ENCODE data around the gene EDC3. TPM values are rescaled to one million over a fixed set of nuclear protein-coding genes. Genes with fewer than 3 reads are reported as not detected.

EDC3 gene
- total RNA-seq, 4 donors from 2014 or later, result 13.0 to 52.4 (median 23.5) TPM

GRCh38 chr15:74680456-74680855 lies 15.4 kb downstream of the EDC3 start:
- Histone ChIP-seq H3K27ac (no peak overlapping the region), H3K27me3 (no peaks in the 10 kb centered on the region), H3K4me1 (no peaks in the 10 kb centered on the region), H3K4me3 (no peak overlapping the region), H3K36me3 (peaks cover 9% of the 10 kb centered on the region), H3K9me3 (no peaks in the 10 kb centered on the region)
- WGBS, result 92% methylated on average over 2 of the region's 2 CpGs
- no peak for TF ChIP-seq CTCF (IDR thresholded peaks at IDR 0.05)
- no peak for TF ChIP-seq EP300 (IDR thresholded peaks at IDR 0.05)
- TF ChIP-seq POLR2AphosphoS5 (IDR thresholded peaks at IDR 0.05), result no peak
- no peak for TF ChIP-seq POLR2A (IDR thresholded peaks at IDR 0.05)
- DNase-seq (ENCODE audit: low spot score in 2 of 2), result no peak

GRCh38 chr15:74676801-74677200 lies 19.0 kb downstream of the EDC3 start:
- H3K27me3 ChIP-seq, result no peaks in the 10 kb centered on the region
- WGBS, result 92% methylated on average over 7 of the region's 7 CpGs
- peaks cover 22% of the 10 kb centered on the region for H3K36me3 ChIP-seq
- H3K4me1 ChIP-seq, result no peaks in the 10 kb centered on the region
- no peaks in the 10 kb centered on the region for H3K9me3 ChIP-seq
- H3K27ac ChIP-seq, result no peak overlapping the region
- TF ChIP-seq POLR2AphosphoS5 (IDR thresholded peaks at IDR 0.05) (no peak), EP300 (IDR thresholded peaks at IDR 0.05) (no peak), CTCF (IDR thresholded peaks at IDR 0.05) (no peak), POLR2A (IDR thresholded peaks at IDR 0.05) (no peak)
- no peak for DNase-seq (ENCODE audit: low spot score in 2 of 2)
- H3K4me3 ChIP-seq, result no peak overlapping the region

- Histone ChIP-seq H3K36me3 (peaks cover 45% of the 10 kb centered on the region), H3K4me1 (no peaks in the 10 kb centered on the region), H3K27me3 (no peaks in the 10 kb centered on the region), H3K27ac (no peak overlapping the region), H3K4me3 (no peak overlapping the region), H3K9me3 (no peaks in the 10 kb centered on the region)
- no peak for TF ChIP-seq CTCF (IDR thresholded peaks at IDR 0.05)
- no peak for TF ChIP-seq POLR2A (IDR thresholded peaks at IDR 0.05)
- no peak for TF ChIP-seq POLR2AphosphoS5 (IDR thresholded peaks at IDR 0.05)
- no peak for TF ChIP-seq EP300 (IDR thresholded peaks at IDR 0.05)
- 82% methylated on average over 3 of the region's 3 CpGs for WGBS
- no peak for DNase-seq (ENCODE audit: low spot score in 2 of 2)
Measured at GRCh38 chr15:74674161-74674560, 21.7 kb downstream of the EDC3 start.

GRCh38 chr15:74669627-74670026 lies 26.2 kb downstream of the EDC3 start:
- Histone ChIP-seq H3K36me3 (peaks cover 59% of the 10 kb centered on the region), H3K4me3 (no peak overlapping the region)
- 88% methylated on average over 4 of the region's 4 CpGs for WGBS

GRCh38 chr15:74667975-74668374 lies 27.8 kb downstream of the EDC3 start:
- DNase-seq (ENCODE audit: low spot score in 2 of 2), result no peak
- Histone ChIP-seq H3K27ac (no peak overlapping the region), H3K4me3 (no peak overlapping the region), H3K4me1 (peaks cover 14% of the 10 kb centered on the region), H3K27me3 (no peaks in the 10 kb centered on the region), H3K36me3 (peaks cover 46% of the 10 kb centered on the region), H3K9me3 (no peaks in the 10 kb centered on the region)
- WGBS, result 81% methylated on average over 1 of the region's 1 CpG
- no peak for TF ChIP-seq POLR2AphosphoS5 (IDR thresholded peaks at IDR 0.05)
- TF ChIP-seq CTCF (IDR thresholded peaks at IDR 0.05), result no peak
- TF ChIP-seq POLR2A (IDR thresholded peaks at IDR 0.05), result no peak
- TF ChIP-seq EP300 (IDR thresholded peaks at IDR 0.05), result no peak

More at GRCh38 chr15:74669627-74670026, 26.2 kb downstream of the EDC3 start:
- Histone ChIP-seq H3K27ac (no peak overlapping the region), H3K4me1 (no peaks in the 10 kb centered on the region), H3K9me3 (no peaks in the 10 kb centered on the region), H3K27me3 (no peaks in the 10 kb centered on the region)
- no peak for DNase-seq (ENCODE audit: low spot score in 2 of 2)
- TF ChIP-seq EP300 (IDR thresholded peaks at IDR 0.05), result no peak
- no peak for TF ChIP-seq POLR2A (IDR thresholded peaks at IDR 0.05)
- no peak for TF ChIP-seq POLR2AphosphoS5 (IDR thresholded peaks at IDR 0.05)
- TF ChIP-seq CTCF (IDR thresholded peaks at IDR 0.05), result no peak
